ENCODE measurements around the gene ZNF580.

- no peak for TF ChIP-seq PCBP1 (IDR thresholded peaks at IDR 0.05; ENCODE audit: low read depth, low read length, poor library complexity, severe bottlenecking)
- no peak for TF ChIP-seq ETV6 (IDR thresholded peaks at IDR 0.05; ENCODE audit: borderline replicate concordance in 1 of 2, low read depth in 2 of 2, low read length in 1 of 2)
- TF ChIP-seq ETV6 (CRISPR knock-in tag; IDR thresholded peaks at IDR 0.05; ENCODE audit: borderline replicate concordance): no peak
- TF ChIP-seq CBFB (CRISPR knock-in tag; IDR thresholded peaks at IDR 0.05): no peak
- TF ChIP-seq EP300 (IDR thresholded peaks at IDR 0.05; ENCODE audit: low read length): no peak
- no peak for TF ChIP-seq BRCA1 (IDR thresholded peaks at IDR 0.05)
- no peak for TF ChIP-seq BRCA1 (CRISPR knock-in tag; IDR thresholded peaks at IDR 0.05)
- no peak for TF ChIP-seq EGR1 (conservative IDR thresholded peaks at IDR 0.05)
- TF ChIP-seq POLR2G (IDR thresholded peaks at IDR 0.05; ENCODE audit: low read depth, low read length): peak; percentile 68
- no peak for TF ChIP-seq GABPB2 (CRISPR knock-in tag; conservative IDR thresholded peaks at IDR 0.05)
- no peak for TF ChIP-seq ZNF134 (CRISPR knock-in tag; conservative IDR thresholded peaks at IDR 0.05)
- TF ChIP-seq USF2 (CRISPR knock-in tag; IDR thresholded peaks at IDR 0.05): no peak
- TF ChIP-seq CTCF (IDR thresholded peaks at IDR 0.05 in 2 of 3, conservative IDR thresholded peaks at IDR 0.05 in 1 of 3; ENCODE audit: insufficient read depth in 2 of 3, low read depth in 1 of 3, low read length in 3 of 3): no peak
- no peak for TF ChIP-seq MAFK (IDR thresholded peaks at IDR 0.05; ENCODE audit: low read length)
- no peak for TF ChIP-seq POLR2AphosphoS5 (IDR thresholded peaks at IDR 0.05; ENCODE audit: control insufficient read depth, insufficient read depth, low read depth, low read length)
These were observed 29.7 kb downstream of the ZNF580 start for GRCh38 chr19:55670280-55671053.
